Medulla oblongata (tissue), 1 donor: Measurements from ENCODE around the gene FAM90A1.
A peak's percentile ranks its signal among the peaks of the same experiment; 100 is the strongest.
"Not testable (repeated sequence)": the region's sequence is repeated elsewhere in the genome, so short reads cannot be mapped to it uniquely, and the experiment has no call there.

Experiments
- DNase-seq: peaks from one replicate; pipeline ENCODE4 v3.0.0-alpha.2; 2015; ENCODE audit errors: extremely low spot score

FAM90A1 gene, protein sequence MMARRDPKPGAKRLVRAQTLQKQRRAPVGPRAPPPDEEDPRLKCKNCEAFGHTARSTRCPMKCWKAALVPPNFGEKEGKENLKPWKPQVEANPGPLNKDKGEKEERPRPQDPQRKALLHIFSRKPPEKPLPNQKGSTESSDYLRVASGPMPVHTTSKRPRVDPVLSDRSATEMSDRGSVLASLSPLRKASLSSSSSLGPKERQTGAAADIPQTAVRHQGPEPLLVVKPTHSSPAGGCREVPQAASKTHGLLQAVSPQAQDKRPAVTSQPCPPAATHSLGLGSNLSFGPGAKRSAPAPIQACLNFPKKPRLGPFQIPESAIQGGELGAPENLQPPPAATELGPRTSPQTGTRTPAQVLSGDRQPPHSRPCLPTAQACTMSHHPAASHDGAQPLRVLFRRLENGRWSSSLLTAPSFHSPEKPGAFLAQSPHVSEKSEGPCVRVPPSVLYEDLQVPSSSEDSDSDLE

DNA sequence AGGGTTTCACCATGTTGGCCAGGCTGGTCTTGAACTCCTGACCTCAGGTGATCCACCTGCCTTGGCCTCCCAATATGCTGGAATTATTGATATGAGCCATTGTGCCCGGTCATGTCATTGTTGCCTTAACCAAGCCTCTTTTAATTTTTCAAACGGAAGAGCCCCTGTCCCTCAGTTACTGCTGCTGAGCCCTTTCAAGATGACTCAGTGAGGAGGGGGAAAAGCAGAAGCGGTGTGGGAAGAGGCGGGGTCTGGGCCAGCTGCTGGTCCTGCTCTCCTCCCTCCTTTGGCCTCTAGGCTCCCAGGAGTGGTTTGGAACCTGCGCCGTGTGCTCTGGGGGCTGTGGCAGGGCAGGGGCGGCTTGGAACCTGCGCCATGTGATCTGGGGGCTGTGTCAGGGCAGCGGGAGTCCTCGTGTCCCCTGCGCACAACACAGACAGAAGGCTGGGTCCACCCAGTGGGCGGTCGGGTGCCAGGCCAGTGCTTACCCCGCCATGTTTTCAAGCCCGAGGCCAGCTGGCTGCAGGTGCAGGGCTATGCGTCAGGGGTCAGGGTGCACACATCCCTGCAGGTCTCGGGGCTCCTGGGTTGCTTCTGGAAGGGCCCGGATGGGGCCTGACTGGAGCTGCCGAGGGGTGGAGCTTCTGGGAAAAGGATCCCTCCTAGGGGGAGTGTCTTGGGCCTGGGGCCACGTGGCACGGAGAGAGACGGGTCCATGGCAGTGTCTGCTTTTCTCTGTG is at the start of gene FAM90A1:
FAM90A1 (minus strand) TSS at position 627 of the 740 bp plus-strand sequence. CDS start 2,786 bp downstream, outside the sequence.
- DNase-seq, result not testable (repeated sequence)

DNA sequence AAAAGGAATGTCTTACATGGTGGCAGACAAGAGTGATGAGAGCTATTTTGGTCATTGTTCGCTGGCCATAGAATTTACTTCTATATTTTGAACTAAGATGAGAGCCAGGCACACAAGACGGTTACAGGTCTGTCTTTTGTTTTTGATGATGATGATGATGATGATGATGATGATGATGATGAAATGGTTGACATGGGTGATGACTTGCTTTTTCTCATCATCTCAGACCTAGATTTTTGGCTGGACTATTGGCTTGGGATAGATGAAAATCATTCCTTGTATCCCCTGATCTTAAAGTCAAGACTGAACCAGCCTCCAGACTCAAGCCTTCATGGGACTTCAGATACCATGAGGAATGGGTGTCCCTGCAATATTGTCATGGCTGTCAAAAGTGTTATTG is 49.0 kb upstream of the FAM90A1 start:
- DNase-seq, result not testable (repeated sequence)

DNA sequence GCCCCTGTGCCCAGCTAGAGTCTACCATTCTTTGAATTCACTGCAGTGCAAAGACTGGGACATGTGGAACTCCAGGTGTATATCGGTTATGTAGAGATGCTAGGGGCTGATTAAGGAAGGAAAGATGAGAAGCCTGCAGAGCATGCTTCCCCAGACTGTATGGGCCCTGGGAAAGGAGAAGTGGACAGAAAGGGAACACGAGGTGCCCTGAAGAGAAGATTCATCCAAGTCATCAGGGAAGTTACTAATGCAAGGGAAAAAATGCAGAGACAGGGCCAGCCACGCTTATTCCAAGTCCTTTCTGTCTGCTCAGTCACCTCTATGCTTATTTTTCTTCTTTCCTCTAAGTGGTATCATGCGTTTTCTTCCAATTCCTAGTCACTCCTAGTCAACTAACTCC is 39.3 kb upstream of the FAM90A1 start:
- DNase-seq, result peak; percentile 74

DNA sequence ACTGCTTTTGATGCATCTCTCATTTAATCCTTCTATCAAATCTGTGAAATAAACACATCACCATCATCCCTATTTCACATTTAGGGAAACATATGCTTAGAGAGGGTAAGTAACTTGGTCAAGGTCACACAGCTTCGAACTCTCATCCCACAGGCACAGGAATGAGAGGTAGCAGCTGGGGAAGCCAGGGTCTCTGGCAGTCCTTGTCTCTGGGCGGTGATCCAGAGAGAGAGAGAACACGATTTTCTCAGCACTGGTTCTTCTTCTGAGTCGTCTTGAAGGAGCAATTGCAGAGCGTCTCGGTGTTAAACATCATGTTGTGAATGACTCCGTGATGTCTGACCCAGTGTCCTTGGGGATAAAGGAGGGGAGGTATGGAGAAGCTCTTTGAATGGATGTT is 36.8 kb upstream of the FAM90A1 start:
- DNase-seq, result not testable (repeated sequence)

DNA sequence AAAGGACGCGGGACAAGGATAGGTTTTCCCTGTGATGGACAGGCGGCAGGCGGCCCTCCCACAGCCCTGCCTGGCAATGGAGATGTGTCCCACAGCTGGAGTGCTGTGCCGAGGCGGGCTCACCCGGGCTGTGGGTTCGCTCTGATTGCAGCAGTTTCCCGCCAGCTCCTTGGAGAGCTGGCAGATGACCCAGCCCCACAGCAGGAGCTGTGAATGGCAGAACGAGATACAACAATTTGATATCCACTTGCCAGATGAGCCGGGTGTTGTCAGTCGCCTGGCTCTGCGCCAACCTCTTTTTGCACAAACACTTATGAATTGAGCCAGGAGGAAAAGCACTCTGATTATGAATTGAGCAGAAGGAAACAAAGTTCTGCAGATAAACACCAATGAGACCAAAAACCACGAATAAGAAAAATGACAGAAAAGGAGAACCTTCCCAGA is 33.7 kb upstream of the FAM90A1 start:
- DNase-seq, result not testable (repeated sequence)

DNA sequence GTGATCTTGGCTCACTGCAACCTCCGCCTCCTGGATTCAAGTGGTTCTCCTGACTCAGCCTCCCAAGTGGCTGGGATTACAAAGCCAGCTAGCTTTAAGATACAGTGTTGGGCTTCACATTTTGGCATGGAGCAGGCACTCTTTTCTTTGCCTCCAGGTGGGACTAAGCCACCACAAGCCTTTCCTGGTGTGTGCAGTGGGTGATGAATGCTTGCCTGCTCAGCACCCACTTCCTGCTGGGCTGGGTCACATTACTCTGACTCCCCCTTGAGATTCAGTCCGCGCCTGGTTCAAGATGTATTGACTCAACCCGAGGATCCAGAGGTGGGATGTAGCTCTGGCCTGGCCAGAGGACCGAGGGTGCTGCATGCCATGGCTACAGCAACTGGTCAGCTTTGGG is 28.9 kb upstream of the FAM90A1 start:
- DNase-seq, result not testable (repeated sequence)

DNA sequence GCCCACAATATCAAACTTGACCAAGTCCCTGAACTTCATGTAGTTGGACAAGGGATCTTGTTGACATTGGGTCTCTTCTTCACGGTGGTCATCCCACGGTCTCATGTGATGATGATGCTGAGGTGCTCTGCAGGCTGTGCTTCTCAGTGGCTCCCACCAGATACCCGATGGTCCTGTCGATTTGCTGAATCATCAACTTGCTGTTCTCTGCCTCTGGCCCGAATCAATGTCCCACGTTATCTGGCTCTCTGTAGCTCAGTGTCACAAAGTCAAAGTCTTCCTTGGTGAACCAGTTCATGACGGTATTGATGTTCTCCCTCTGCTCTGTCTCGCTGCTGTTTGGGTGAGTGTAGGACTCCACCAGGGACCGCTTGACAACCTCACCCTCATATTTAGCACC is 27.3 kb upstream of the FAM90A1 start:
- not testable (repeated sequence) for DNase-seq

DNA sequence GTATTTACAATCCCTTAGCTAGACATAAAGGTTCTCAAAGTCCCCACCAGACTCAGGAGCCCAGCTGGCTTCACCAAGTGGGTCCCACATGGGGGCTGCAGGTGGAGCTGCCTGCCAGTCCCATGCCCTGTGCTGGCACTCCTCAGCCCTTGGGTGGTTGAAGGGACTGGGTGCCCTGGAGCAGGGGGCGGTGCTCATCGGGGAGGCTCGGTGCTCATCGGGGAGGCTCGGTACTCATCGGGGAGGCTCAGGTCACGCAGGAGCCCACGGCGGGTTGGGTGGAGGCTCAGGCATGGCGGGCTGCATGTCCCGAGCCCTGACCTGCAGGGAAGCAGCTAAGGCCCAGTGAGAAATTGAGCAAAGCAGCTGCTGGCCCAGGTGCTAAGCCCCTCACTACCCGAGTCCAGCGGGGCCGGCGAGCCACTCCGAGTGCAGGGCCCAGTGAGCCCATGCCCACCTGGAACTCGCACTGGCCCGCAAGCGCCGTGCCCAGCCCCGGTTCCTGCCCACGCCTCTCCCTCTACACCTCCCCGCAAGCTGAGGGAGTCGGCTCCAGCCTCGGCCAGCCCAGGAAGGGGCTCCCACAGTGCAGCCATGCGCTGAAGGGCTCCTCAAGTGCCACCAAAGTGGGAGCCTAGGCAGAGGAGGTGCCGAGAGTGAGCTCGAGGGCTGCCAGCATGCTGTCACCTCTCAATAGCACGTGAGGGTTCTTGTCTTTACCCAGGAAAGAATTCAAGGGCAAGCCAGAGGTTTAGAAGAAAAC is 24.8 kb upstream of the FAM90A1 start:
- DNase-seq, result not testable (repeated sequence)

DNA sequence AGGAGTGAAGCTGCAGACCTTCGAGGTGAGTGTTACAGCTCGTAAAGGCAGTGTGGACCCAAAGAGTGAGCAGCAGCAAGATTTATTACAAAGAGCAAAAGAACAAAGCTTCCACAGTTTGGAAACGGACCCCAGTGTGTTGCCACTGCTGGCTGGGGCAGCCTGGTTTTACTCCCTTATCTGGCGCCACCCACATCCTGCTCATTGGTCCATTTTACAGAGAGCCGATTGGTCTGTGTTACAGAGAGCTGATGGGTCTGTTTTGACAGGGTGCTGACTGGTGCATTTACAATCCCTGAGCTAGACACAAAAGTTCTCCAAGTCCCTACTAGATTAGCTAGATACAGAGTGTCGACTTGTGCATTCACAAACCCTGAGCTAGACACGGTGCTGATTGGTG is 24.2 kb upstream of the FAM90A1 start:
- not testable (repeated sequence) for DNase-seq

DNA sequence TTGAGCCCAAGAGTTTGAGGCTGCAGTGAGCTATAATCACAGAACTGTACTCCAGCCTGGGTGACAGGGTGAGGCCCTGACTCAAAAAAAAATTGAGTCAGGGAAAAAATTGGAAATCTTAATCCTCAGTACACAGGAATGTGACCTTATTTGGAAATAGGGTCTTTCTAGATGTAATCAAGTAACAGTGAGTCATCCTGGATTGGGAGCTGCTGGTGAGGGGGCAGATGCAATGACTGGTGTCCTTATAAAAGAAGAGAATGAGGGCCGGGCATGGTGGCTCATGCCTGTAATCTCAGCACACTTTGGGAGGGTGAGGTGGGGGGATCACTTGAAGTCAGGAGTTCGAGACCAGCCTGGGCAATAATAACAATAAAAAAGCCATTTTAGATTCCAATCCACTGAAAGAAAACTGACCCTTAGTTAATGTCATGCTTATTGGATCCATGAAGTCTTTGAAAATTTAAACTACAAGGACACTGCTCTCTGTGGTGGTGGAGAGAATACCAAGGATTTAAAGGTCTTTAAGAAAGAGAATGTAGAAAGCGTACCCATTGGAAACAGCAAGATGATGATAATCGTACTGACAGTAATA is 19.6 kb upstream of the FAM90A1 start:
- DNase-seq, result not testable (repeated sequence)

DNA sequence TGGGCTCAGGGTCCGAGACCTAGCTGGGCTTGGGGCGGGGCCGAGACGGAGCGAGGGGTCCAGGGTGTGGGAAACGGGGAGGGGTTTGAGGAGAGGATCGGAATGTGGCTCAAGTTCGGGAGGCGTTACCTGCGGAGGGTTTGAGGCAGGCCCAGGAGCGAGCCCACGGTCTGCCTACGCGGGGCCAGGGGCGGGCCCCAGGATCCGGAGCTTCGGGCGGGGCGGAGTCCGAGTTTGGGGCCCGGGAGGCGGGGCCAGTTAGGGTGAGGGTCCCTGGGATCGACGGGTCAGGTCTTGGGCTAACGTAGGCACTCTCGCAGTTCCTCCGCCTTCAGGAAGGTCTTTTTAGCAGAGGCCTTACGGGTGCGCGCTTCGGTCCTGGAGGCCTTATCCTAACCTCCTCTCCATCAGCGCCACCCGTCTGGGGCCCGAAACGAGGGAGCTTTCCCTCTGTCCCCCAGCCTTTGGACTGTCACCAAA is 16.3 kb upstream of the FAM90A1 start:
- DNase-seq, result peak; percentile 33

DNA sequence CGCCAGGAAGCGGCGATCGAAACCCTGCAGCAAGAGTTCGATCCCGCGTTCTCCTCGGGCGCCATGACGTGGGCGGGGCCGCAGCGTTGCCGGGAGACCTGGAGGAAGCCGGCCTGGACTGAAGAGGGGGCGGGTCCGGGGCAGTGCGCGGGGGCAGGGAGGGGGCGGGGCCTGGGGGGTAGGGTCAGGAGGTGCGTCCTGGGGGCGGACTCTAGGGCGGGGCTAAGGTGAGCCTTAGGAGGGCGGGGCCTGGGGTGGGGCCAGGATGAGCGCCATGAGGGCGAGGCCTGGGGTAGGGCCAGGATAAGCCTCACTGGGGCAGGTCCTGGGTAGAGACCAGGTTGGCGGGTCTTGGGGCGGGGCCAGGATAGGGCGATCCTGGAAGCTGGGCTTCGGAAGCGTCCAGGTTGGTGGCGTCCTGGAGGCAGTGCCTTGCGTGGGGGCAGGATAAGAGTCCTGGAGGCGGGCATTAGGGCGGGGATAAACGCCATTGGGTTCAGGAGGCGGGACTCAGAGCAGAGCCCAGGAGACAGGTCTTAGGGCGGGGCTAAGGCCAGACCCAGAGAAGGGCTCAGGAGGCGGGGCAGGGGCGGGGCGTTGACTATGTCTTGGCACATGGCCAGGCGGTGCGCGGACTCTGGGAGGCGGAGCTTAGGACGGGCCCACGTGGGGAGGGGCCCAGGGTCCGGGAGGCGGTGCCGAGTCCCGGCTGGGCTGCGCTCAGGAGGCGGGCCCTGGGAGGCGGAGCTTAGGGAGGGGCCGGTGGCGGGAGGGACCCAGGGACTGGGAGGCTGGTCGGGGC is 15.7 kb upstream of the FAM90A1 start:
- peak; percentile 96 for DNase-seq

DNA sequence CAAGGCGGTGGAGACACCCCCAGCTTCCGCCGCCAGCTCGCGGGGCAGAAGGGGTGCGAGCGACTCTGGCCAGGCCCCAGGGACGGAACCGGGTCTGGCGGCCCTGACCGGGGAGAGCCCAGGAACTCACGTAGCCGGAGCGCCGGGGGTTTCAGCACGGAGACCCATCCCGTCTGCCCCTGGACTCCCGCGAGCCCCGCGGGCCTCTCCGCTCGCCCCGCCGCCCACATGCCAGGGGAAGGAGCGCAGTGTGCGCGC is 15.1 kb upstream of the FAM90A1 start:
- not testable (repeated sequence) for DNase-seq

DNA sequence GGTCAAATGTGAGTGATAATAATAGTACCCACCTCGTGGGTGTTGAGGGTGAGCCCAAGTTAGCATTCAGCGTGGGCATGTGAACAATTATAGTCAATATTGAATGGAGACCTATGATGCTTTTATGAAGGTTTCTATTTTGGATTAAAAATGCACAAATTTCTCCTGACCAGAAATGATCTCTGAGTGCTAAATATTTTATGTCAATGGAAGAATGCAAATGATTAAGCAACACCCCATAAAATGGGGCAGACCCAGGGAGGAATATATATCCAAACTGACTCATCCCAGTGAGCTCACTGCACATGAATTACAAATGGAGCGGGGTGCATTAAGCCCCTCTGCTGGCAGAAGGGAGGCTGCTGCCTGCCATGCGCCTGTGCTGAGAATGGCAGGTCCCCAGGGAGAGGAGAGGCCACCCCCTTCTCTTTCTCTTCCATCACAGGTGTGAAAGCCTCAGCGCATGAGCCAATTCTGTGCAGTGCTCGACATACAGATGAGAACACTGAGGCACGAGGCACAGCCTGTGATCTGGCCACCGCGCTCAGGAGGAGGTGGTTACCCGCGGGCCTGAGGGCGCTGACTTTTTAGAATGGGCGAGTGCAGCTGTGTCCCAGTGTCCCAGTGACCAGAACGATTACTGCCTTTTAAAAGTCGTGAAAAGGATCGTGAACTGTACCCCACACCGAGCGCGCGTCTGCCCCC is 14.7 kb upstream of the FAM90A1 start:
- DNase-seq, result peak; percentile 12

DNA sequence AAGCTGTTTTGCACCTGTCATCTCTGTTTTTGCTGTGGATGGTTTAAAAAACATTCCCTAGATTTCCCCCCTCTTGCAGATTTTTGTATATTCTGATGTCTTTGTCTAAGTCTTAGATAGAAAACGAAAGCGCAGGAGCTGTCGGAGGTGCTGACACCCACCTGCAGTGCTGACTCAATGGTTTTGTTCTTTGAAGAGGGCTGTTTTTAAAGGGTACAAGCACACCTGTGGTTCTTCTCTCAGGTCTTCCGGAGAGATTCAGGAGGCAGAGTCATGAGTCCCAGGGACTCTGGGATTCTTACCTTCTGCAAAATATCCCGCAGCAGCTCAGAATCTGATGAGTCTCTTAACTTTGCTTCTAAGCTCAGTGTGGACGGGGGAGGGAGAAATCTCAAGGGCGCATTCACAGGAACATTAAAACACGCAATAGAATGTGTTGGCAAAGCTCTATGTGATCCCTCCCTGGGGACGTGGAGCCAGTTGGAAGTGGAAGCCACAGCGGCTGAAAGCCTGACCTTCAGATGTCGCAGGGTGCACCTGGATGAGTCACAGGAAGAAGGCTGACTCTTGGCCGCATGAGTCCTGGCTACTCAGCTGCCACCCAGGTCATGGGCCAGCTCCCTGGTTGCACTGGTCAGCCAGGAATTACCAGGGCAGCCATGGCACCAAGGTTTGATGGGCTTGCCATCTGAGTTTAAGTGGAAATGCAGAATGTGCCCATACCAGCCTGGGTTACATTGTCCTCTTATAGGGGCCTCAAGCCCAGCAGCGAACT is 13.1 kb upstream of the FAM90A1 start:
- not testable (repeated sequence) for DNase-seq

DNA sequence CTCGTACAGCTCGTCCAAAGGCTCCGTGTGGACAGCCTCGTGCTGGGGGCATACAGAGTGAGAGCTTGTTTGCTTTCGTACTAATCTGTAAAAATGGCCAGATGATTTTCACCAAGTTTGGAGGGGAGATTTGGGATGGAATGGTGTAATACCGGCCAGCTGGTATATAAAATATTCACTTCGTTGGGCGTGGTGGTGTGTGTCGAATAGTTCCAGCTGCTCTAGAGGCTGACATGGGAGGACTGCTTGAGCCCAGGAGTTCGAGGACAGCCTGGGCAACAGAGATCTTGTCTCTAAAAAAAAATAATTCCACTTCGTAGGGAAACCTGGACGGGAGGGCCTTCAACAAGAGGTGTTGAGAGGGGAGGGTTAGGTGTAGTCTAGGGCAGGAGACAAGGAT is 9.6 kb upstream of the FAM90A1 start:
- DNase-seq, result not testable (repeated sequence)

DNA sequence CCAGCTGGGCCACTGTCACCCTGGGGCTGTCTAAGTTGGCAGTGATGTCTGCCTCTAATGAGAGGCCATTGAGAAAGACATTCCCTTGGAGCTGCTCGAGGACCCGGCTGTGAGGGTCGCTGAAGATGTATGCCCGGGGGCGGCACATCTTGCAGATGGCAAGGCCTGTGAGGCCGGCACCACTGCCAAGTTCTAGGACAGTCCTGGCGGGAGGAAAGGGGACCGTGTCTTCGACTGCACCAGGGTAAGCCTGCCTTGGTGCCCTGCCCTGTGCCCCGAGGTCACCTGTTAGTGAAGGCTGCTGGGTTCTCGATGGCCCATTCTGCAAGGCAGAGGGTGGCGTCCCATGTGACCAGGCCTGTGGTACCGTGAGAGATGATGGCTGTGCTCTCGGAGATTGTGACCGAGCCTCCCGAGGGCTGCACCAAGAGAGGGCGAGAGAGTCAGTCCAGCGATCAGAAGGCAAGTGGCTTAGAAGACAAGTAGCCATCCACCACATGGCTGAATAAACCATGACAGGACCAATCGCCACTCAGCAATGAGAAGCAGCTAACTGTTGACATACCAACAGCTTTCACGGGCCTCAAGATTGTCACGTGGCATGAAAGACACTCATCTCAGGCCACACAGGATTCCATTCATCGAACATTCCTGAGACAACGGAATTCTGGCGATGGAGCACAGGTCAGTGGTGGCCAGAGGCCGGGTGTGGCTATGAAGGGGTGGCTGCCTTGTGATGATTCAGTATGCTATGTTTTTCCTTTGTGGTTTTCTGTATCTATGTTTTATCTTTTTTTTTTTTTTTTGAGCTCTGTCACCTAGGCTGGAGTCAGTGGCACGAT is 8.1 kb upstream of the FAM90A1 start:
- not testable (repeated sequence) for DNase-seq

DNA sequence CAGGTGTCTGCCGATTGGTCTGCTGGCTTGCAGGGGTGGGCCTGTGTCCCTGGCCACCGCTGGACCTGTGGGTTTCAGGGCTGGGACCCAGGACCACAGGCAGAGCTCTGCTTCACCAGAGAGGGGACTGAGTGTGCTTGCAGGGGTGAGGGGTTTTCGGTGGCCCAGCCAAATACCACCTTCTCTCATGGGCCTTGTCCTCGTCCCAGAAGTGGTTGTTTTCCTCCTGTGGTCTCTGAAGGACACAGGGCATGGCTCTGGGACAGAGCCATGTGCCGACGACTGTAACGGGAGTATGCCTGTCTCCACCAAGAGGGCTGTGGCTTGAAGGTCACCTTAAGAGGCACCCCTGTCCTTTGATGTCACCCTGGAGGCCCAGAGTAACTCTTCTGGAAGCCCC is 7.3 kb upstream of the FAM90A1 start:
- not testable (repeated sequence) for DNase-seq
